Mesendoderm (in vitro differentiated cells): ENCODE data around the gene CARD10.

Experiments used
- DNase-seq: peaks from one replicate; pipeline ENCODE4 v3.0.0; 2013
- H2AK5ac ChIP-seq: 2 replicates; pipeline ENCODE4 v1.6.1; 2013; ENCODE audit warnings: low read length, inconsistent platforms
- H2BK120ac ChIP-seq: 2 replicates; pipeline ENCODE4 v1.6.1; 2013; ENCODE audit warnings: low read depth, mild to moderate bottlenecking, low read length, moderate library complexity, mixed read lengths
- H2BK15ac ChIP-seq: replicated peaks from 2 replicates; pipeline ENCODE4 v1.6.1; 2013; ENCODE audit warnings: low read depth, mild to moderate bottlenecking, moderate library complexity
- H2BK5ac ChIP-seq: 2 replicates; pipeline ENCODE4 v1.6.1; 2013; ENCODE audit warnings: low read length, inconsistent platforms
- H3K18ac ChIP-seq: 2 replicates; pipeline ENCODE4 v1.6.1; 2013; ENCODE audit warnings: mild to moderate bottlenecking, low read length, mixed read lengths
- H3K23ac ChIP-seq: one replicate; pipeline ENCODE4 v1.6.1; 2013; ENCODE audit warnings: low read length
- H3K27ac ChIP-seq: 2 replicates; pipeline ENCODE4 v1.5.1; 2013; ENCODE audit warnings: low read depth, mild to moderate bottlenecking, inconsistent platforms, low read length, moderate library complexity
- H3K27me3 ChIP-seq: 2 replicates; pipeline ENCODE4 v1.6.1; 2013; ENCODE audit warnings: low read length, control low read depth, mild to moderate bottlenecking, inconsistent platforms; ENCODE audit not compliant: insufficient read depth, poor library complexity
- H3K36me3 ChIP-seq: 2 replicates; pipeline ENCODE4 v1.6.1; 2013; ENCODE audit warnings: low read length, inconsistent platforms; ENCODE audit not compliant: control insufficient read depth, insufficient read depth
- H3K4ac ChIP-seq: one replicate; pipeline ENCODE4 v1.6.1; 2013; ENCODE audit warnings: low read depth, mild to moderate bottlenecking, low read length, moderate library complexity
- H3K4me1 ChIP-seq: 2 replicates; pipeline ENCODE4 v1.6.1; 2013; ENCODE audit warnings: low read depth, low read length, inconsistent platforms; ENCODE audit not compliant: control insufficient read depth
- H3K4me2 ChIP-seq: 2 replicates; pipeline ENCODE4 v1.6.1; 2013; ENCODE audit warnings: low read length
- H3K4me3 ChIP-seq: 2 replicates; pipeline ENCODE4 v1.5.1; 2013; ENCODE audit warnings: mild to moderate bottlenecking, low read length
- H3K56ac ChIP-seq: one replicate; pipeline ENCODE4 v1.6.1; 2013; ENCODE audit warnings: low read length
- H3K79me1 ChIP-seq: 2 replicates; pipeline ENCODE4 v1.6.1; 2013; ENCODE audit warnings: low read length, inconsistent platforms
- H3K79me2 ChIP-seq: 2 replicates; pipeline ENCODE4 v1.6.1; 2013; ENCODE audit warnings: mild to moderate bottlenecking, low read length; ENCODE audit not compliant: control insufficient read depth, insufficient read depth
- H3K9ac ChIP-seq: 2 replicates; pipeline ENCODE4 v1.6.1; 2013; ENCODE audit warnings: low read length, inconsistent platforms
- H4K5ac ChIP-seq: one replicate; pipeline ENCODE4 v1.6.1; 2013; ENCODE audit warnings: low read length
- H4K8ac ChIP-seq: one replicate; pipeline ENCODE4 v1.6.1; 2013; ENCODE audit warnings: low read depth, mild to moderate bottlenecking, control low read depth, low read length, moderate library complexity
- WGBS: extraction: QIAGEN DNeasy Blood & Tissue Kit; methylation state at CpG from one replicate; pipeline ENCODE4 v1.1.7; 2013; ENCODE audit warnings: low lambda C conversion rate, missing lambda C conversion rate; ENCODE audit not compliant: insufficient coverage; ENCODE audit errors: extremely low coverage; 5-methylcytosine and 5-hydroxymethylcytosine counted together

CARD10 gene

GRCh38 chr22:37502342-37503182, 16.7 kb downstream of the CARD10 start:
- Histone ChIP-seq H3K27ac (no peak overlapping the region), H2BK5ac (no peak overlapping the region), H3K23ac (no peak overlapping the region), H3K56ac (no peak overlapping the region), H3K4me2 (no peak overlapping the region), H3K4ac (no peak overlapping the region), H3K4me3 (no peak overlapping the region), H2BK15ac (no peak overlapping the region), H2AK5ac (no peak overlapping the region), H3K9ac (no peak overlapping the region), H3K18ac (no peak overlapping the region), H3K79me1 (no peaks in the 10 kb centered on the region), H3K27me3 (no peaks in the 10 kb centered on the region), H3K36me3 (no peaks in the 10 kb centered on the region), H4K8ac (no peak overlapping the region), H3K79me2 (no peaks in the 10 kb centered on the region), H4K5ac (no peak overlapping the region), H3K4me1 (peaks cover 11% of the 10 kb centered on the region), H2BK120ac (no peak overlapping the region)
- no CpG with 5 or more reads among the region's 16 CpGs for WGBS
- DNase-seq: peak; percentile 55

DNA sequence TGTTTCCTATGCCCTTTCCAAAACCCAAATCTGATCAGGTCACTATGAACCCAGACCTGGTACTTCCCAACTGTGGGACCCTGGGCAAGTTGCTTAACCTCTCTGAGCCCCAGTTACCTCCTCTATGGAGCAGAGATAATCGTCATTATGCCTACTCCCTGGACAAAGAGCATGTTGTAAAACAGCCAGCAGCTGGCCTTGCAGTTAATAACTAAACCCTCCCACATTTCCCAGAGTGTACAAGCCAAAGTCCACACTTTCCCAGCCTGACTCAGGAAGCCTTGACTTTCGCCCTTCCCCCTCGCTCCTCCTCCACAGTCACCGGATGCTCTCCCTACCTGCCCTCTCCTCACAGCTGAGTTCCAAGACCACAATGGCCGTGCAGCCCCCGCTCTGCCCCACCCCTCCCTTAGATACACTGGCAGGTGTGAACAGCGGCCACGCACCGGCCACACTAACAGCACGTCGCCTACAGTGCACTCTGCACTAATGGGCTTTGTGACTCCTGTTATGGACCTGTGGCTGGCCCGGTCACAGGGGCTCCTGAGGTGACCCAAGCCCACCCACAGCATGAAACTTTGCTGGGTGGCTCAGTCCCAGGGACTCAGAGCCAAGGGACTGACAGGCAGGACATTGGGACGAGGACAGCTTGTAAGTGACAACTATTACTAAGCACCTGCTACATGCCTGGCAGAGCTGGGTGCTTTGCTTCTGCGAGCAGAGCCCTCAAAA, 17.4 kb downstream of the CARD10 start:
- H3K4me1 ChIP-seq: peaks cover 11% of the 10 kb centered on the region
- no peak overlapping the region for H4K8ac ChIP-seq

GRCh38 chr22:37500745-37501609, 18.2 kb downstream of the CARD10 start:
- no CpG with 5 or more reads among the region's 24 CpGs for WGBS
- Histone ChIP-seq H2BK5ac (no peak overlapping the region), H3K4ac (no peak overlapping the region), H3K56ac (peak overlapping the region; percentile 40), H2AK5ac (no peak overlapping the region), H3K27me3 (no peaks in the 10 kb centered on the region), H4K5ac (no peak overlapping the region), H3K4me3 (no peak overlapping the region), H2BK120ac (no peak overlapping the region), H3K23ac (no peak overlapping the region), H2BK15ac (no peak overlapping the region), H4K8ac (no peak overlapping the region), H3K79me2 (no peaks in the 10 kb centered on the region), H3K4me1 (peaks cover 11% of the 10 kb centered on the region), H3K9ac (no peak overlapping the region), H3K18ac (no peak overlapping the region), H3K27ac (no peak overlapping the region), H3K79me1 (no peaks in the 10 kb centered on the region), H3K36me3 (no peaks in the 10 kb centered on the region), H3K4me2 (no peak overlapping the region)
- DNase-seq: no peak

More for the DNA sequence above, 17.4 kb downstream of the CARD10 start:
- H3K4ac ChIP-seq: no peak overlapping the region
- no peak overlapping the region for H2BK5ac ChIP-seq
- H3K36me3 ChIP-seq: no peaks in the 10 kb centered on the region
- DNase-seq: peak; percentile 49
- no peak overlapping the region for H3K18ac ChIP-seq
- no peaks in the 10 kb centered on the region for H3K27me3 ChIP-seq
- H2BK120ac ChIP-seq: no peak overlapping the region
- no peak overlapping the region for H4K5ac ChIP-seq
- peak overlapping the region; percentile 40 for H3K56ac ChIP-seq
- H2BK15ac ChIP-seq: no peak overlapping the region
- no CpG with 5 or more reads among the region's 14 CpGs for WGBS
- no peaks in the 10 kb centered on the region for H3K79me1 ChIP-seq
- H3K4me3 ChIP-seq: no peak overlapping the region
- H3K23ac ChIP-seq: no peak overlapping the region
- no peak overlapping the region for H3K27ac ChIP-seq
- no peak overlapping the region for H3K4me2 ChIP-seq
- no peak overlapping the region for H3K9ac ChIP-seq
- no peak overlapping the region for H2AK5ac ChIP-seq
- no peaks in the 10 kb centered on the region for H3K79me2 ChIP-seq

DNA sequence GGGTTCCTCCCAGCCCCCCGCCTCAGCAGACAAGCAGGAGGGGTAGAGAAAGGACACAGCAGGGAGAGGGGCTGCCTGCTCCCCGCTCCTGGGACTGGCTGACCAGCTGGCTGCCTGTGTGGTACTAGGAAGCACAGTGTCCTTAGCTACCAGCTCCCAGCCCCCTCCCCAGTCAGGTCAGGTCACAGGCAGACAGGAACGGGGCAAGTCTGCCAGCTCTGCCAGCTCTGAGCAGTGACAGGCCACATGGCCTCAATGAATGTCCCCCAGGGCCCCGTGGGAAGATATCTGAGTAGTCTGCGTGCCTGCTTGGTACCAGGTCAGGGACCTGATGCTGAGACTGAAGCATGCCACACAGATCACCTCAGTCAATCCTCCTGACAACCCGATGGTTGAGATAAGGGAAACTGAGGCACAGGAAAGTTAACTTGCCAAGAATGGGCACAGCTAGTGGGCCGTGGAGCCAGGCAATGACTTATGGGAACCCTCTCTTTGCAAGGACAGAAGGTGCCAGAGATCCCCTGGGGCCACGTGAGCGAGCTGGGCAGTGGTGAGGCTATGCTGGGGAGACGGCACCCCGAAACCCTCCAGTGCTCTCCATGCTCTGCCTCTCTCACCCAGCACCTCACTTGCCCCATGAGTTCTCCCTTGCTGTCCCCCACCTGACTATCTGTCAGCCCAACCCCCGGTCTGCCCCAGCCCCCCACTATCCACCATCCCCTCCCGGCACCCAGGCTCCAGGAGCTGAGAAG, 19.2 kb downstream of the CARD10 start:
- Histone ChIP-seq H3K56ac (no peak overlapping the region), H3K9ac (no peak overlapping the region), H2BK15ac (no peak overlapping the region), H3K4me2 (no peak overlapping the region), H3K23ac (no peak overlapping the region), H2BK120ac (no peak overlapping the region), H3K27ac (no peak overlapping the region), H3K79me2 (no peaks in the 10 kb centered on the region), H3K36me3 (no peaks in the 10 kb centered on the region), H3K18ac (no peak overlapping the region), H3K27me3 (no peaks in the 10 kb centered on the region), H3K4ac (no peak overlapping the region), H3K4me1 (peaks cover 11% of the 10 kb centered on the region), H4K5ac (no peak overlapping the region), H4K8ac (no peak overlapping the region), H3K4me3 (no peak overlapping the region), H3K79me1 (no peaks in the 10 kb centered on the region), H2AK5ac (no peak overlapping the region), H2BK5ac (no peak overlapping the region)
- WGBS: no CpG with 5 or more reads among the region's 13 CpGs
- DNase-seq: no peak

GRCh38 chr22:37499027-37499707, 20.0 kb downstream of the CARD10 start:
- Histone ChIP-seq H2BK5ac (no peak overlapping the region), H3K18ac (no peak overlapping the region), H4K8ac (no peak overlapping the region), H3K4ac (no peak overlapping the region), H3K79me1 (no peaks in the 10 kb centered on the region), H3K9ac (no peak overlapping the region), H3K79me2 (no peaks in the 10 kb centered on the region), H3K4me2 (no peak overlapping the region), H3K56ac (no peak overlapping the region), H2BK15ac (no peak overlapping the region), H3K36me3 (no peaks in the 10 kb centered on the region), H4K5ac (no peak overlapping the region), H3K27me3 (no peaks in the 10 kb centered on the region), H3K4me1 (peaks cover 11% of the 10 kb centered on the region), H3K23ac (no peak overlapping the region), H2BK120ac (no peak overlapping the region), H2AK5ac (no peak overlapping the region), H3K4me3 (no peak overlapping the region), H3K27ac (no peak overlapping the region)
- DNase-seq: no peak
- no CpG with 5 or more reads among the region's 12 CpGs for WGBS
